HG03432 (cell line): ENCODE results near the gene PACS2.

Source experiments
- ATAC-seq: cut with Tn5 transposase; IDR thresholded peaks from one replicate; pipeline ENCODE4 v1.9.1; 2021; ENCODE audit warnings: mild to moderate bottlenecking, moderate library complexity; ENCODE audit not compliant: unreplicated experiment

The PACS2 gene

DNA sequence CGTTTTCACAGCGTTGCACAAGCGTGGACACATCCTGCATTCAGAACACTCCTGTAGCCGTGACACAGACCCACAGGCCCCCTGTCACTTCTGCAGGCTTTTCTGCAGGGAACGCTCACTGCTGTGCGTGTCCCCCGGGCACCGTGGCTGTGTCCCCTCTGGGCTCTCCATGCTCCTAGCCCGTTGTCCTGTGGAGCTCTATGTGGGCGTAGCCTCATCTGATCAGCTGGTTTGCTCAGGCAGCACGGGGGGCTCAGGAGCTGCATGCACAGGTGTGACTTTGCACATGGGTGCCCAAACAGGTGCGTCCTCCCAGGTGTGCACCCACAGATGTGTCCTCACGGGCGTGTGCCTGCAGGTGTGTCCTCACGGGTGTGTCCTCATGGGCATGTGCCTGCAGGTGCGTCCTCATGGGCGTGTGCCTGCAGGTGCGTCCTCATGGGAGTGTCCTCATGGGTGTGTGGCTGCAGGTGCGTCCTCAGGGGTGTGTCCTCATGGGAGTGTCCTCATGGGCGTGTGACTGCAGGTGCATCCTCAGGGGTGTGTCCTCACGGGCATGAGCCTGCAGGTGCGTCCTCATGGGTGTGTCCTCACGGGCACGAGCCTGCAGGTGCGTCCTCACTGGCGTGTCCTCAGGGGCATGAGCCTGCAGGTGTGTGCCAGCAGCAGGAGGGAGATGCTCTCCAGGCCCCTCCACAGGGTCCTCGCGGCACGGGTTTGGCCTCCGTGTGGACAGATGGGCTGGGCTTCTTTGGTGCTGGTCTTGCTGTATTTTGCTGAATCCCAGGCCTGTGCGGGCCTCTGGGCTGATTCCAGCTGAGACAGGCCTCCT is 122.6 kb downstream of the PACS2 start:
- ATAC-seq, result no peak

DNA sequence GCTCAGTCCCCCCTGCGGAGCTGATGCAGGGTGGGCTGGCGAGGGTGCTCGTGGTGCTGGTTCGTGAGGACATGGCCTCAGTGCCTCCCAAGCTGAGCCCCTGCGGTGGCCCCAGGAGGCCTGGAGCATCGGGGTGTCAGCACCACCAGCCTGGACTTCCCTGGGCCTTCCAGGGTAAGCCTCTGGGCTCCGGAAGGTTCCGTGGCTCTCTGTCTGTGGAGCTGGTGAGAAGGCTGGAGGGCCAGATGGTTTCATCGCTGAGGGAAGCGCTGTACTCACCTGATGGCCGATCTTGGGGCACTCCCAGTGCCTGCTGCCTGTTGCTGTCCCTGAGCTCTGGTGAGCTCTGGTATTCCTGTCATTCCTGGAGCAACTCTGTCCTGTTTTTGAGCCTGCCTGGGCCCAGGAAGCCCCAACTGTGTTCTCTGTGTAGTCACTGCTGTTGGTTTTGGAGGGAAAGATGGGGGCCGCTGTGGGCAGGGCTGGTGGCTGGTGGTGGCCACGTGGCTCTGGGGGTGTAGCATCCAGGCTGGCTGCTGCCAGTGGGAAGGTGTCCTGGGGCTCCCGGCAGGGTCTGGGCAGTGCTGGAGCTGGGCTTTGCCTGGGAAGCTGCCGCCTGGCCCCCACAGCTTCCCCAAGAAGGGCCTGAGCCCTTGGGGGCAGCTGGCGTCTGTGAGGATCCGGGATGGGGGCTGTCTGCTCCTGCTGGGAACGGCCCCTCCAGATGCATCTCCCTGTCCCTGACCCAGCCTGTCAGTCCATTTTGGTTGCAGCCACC is 123.4 kb downstream of the PACS2 start:
- no peak for ATAC-seq

DNA sequence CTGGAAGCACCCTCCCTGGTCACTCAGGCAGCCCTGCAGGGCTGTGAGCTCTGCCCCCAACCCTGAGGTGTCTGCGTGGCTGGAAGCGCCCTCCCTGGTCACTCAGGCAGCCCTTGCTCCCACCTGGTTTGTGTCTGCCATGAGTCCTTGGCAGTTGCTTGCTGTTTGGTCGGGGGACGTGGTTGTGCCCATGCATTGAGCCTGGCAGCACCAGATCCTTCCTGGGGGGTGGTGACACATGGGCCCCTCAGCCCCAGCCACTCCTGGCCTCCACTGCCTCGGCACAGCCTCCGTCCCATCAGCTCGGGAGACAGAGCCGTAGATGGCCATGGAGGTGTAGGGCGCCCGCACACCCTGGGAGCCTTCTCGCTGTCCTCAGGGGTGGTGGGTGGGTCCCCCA is 124.6 kb downstream of the PACS2 start:
- ATAC-seq, result no peak

DNA sequence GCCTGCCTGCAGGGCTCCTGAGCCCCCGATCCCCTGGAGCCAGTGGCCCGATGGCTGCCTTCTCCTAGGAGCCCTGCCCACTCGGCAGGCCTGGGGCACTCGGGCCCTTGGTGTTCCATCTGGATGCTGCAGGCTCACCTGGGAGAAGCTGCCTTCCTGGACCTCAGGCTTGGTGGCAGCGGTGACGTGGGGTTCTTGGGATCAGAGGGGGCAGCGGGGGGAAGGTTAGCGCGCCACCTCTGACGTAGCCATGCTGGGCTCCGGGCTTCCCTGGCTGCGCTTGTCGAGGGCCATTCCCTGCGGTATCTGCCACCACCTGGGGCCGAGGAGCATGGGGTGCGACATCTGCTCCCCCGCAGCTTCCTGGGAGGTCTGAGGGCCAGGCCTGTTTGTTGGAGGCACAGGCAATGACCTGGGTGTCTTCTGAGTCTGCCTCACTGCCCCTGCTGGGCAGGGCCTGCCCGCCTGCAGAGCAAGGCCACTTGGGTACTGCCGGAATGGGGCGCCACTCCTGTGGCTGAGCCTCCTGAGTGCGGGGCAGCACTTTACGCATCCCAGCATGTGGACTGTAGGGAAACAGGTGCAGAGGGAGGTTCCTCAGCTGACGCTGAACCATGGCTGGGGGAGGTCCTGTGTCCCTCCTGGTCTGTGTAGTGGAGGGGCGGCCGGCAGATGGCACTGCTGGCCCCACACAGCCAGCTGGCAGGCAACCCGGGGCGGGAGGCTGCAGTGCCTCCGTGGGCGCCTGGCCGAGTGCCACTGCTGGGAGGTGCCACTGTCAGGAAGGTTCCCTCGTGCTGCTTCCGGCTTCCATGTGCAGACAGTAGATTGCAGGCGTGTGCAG is 125.4 kb downstream of the PACS2 start:
- ATAC-seq, result no peak

DNA sequence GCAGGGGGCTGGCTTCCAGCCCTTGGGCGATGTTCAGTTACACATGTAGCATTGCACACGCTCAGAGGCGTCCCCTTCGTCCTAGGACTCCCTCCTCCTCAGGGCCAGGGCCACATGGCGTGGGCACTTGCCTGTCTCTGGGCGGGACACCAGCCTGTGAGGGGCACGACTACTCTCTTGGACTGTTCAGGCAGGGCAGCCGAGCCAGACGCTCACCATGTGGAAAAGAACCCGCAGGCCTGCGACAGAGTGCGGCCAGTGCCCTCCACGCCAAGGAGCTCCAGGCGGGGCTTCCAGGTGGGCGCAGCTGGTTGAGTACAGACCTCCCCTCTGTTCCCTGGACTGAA is 126.0 kb downstream of the PACS2 start:
- no peak for ATAC-seq

DNA sequence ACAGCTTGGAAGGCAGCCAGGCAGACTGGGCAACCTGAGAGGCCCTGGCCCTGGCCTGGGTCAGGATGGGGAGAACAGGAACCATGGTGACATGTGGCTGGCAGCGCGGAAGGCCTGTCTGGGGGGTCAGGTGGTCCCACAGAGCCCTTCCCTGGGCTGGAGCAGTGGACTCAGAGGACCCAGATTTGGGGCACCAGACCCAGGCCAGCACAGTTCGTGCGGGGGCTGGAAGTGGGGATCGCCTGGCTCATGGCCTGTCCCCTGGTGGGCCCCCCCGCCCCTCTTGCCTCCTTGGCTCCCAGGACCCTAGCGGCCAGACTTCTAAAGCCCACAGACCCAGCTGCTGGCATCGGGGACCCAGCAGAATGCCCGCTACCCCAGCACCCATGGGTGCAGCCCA is 126.4 kb downstream of the PACS2 start:
- no peak for ATAC-seq

DNA sequence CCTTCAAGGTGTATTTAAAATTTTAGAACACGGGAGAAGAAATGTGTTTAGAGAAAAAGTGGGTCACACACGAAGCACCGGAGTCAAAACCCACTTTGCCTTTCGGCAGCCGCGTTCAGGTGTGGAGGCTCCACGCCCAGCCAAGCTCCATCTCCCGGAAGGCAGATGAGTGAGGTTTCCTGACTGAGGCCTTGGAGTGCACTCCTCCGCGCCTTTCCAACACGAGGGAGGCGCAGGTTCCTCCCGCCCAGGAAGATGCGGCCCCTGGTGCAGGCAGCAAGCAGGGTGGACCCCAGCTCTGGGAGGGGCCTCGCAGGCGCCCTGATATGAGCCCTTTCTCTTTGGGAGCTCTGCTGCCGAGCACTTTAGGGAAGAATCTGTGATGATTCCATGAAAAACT is 127.6 kb downstream of the PACS2 start:
- ATAC-seq, result no peak

DNA sequence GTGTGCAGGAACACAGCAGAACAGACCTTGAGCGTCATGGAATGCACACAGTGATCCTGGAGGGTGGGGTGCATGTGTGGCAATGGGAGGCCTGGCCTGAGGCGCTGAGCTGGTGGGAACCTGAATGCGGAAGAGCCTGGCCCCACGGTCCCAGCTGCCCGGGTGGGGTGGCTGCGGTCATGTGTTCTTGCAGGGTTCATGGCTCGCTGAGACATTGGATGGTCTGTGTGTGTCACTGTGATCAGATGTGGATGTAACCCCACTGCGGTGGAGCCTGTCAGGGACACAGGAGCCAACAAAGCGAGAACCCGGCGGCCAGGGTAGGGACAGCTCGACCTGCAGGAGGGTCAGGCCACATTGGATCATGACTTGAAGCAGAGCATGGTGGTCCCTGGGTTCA is 128.3 kb downstream of the PACS2 start:
- ATAC-seq, result no peak

DNA sequence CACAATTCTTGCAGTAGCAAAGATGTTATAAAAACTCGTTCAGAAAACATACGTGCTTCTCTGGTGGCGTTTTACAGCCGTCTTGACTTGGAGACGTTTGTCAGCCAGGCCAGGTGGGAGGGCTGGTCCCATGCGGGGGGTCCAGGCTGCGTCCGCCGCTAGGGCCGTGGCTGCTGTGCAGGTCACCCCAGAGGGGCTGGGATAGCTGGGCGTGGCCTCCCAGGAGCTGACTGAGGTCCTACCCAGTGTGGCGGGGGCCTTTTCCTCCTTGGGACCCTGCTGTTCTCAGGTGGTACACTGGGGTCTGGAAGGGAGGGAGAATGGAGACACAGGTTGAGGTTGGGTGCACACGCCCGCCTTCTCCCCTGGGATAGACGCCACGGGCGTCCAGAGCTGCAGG is 130.3 kb downstream of the PACS2 start:
- ATAC-seq, result no peak

DNA sequence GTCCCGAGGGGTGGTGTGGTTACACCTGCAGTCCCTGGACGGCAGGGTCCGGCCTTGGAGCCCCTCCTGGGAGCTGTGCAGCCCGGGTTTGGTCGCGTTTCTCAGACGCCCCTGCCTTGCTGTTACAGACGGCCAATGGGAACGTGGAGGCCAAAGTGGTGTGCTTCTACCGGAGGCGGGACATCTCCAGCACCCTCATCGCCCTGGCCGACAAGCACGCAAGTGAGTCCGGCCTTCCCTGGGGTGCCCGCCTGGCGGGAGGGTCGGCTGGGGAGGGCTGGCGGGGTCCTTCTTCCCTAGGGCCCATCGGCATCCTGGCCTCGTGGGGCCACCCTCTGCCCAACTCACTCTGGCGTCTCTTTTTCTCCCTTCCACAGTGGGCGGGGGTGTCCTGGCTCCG is 130.7 kb downstream of the PACS2 start:
- no peak for ATAC-seq

DNA sequence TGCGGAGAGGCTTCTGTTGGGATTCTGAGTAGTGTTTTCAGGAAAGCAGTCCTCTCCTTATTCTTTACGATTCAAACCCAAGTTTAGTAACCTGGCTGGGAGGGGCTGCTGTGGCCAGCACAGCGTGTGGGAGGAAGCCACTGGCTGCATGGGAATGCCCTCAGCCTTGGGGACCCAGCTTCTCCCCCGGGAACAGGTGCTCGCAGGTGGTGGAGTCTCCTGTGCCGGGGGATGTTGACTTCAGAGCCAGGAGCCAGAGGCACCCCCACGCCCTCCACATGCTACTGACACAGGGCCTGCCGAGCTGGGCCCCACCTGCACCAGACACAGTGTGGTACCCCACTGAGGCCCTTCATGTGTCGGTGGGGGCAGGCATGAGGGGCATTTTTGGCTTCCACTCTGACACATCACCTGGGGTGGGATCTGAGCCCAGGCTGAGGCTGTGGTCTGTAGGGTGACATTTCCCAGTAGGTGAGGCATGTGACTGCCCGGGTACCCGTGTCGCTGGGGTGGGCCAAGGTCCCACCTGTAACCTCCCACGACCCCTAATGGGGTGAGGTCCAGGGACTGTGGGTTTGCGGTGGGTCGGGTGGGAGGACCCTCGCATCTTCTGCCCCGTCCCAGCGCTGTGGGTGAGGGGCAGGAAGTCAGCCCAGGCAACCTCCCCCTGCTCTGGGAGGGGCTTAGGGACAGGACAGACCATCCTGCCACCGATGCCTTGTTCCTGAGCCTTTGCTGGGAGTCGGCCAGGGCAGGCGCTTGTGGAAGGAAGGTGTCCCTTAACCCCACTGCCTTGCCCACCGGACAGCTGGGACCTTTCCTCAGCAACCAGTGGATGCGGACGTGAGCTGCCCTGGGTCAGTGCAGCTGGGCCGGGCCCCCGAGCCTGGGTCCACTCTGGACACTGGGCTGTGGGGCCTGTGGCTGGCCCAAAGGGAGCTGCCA is 131.6 kb downstream of the PACS2 start:
- no peak for ATAC-seq

DNA sequence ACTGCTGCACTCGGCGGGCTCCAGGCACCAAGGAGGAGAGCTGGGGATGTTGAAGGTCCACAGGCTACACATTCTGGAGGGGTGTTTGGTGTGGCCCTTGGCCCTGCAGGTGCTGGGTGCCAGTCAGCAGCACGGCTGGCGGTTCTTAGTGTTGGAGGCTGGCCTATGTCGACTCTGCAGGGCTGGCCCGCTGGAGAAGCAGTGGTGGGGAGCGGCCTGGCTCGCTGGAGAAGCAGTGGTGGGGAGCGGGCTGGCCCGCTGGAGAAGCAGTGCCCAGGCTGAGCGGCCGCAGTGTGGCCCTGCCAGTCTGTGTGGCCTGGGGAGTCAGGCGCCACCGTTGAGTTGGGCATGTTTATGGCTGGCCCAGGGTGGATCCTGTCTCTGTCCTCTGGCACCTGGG is 132.4 kb downstream of the PACS2 start:
- no peak for ATAC-seq
